Stimulated activated CD4-positive, alpha-beta T cell treated with anti-CD3 and anti-CD28 coated beads, Interleukin-15, amount 100 ng/mL, for 24 hours (primary cell): ENCODE data around the gene TEAD3.

Experiments used
- DNase-seq: peaks from one replicate; pipeline ENCODE4 v3.0.0-alpha.2; 2020

The TEAD3 gene

GRCh38 chr6:35474131-35474941 lies 22.5 kb downstream of the TEAD3 start:
- peak; percentile 63 for DNase-seq

GRCh38 chr6:35473850-35474130 lies 23.1 kb downstream of the TEAD3 start:
- peak; percentile 47 for DNase-seq

DNA sequence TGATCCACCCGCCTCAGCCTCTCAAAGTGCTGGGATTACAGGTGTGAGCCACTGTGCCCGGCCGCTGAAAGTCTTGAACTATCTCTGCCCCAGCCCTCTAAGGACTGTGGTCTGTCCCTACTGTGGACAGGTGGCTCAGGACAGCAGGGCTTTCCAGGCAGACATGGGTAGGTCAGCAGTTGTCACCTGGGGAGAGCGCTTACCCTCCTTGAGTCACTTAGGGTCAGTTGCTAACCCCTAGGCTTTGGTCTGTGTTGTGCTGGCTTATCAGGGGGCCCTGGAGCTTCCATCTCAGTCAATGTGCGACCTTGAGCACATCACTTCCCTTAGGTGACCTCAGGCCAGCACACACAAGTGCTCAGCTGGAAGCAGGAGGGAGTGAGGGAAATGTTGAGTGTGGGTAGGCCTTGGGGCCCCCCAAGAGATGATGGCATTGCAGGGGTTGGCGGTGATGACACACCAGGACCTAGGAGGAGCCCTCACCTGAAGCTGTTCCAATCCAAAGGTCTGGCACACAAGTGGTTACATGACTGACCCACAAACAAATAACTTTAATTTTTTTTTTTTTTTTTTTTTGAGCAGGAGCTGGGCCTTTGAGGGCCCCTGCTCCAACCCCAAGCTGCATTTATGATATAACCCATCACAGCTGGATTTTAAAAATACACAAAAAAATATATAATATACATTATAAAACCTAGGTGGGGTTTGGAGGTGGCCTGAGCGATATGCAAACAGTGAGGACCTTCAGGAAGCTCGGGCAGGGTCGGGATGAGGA lies 23.6 kb downstream of the TEAD3 start:
- DNase-seq: peak; percentile 61

DNA sequence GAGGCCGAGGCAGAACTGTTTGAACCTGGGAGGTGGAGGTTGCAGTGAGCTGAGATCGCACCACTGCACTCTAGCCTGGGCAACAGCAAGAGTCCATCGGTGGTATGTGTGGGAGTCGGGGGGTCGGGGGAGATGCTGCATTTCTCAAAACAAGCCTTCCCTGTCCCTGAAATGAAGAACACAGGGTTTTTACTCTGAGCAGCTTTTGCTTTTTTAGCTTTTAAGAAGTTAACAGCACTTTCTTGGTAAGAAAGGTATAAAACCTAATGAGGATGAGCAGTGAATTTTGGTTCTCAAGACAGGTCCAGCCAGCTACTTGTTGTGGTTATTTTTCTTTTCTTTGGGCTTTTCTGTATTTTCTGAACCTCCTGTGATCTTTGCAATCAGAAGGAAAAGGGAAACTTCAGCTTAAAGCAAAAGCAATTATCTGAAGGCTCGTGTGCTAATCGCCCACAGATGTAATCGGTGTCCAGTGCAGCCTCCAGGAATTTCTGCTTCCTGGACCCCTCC lies 25.0 kb downstream of the TEAD3 start:
- DNase-seq: no peak

DNA sequence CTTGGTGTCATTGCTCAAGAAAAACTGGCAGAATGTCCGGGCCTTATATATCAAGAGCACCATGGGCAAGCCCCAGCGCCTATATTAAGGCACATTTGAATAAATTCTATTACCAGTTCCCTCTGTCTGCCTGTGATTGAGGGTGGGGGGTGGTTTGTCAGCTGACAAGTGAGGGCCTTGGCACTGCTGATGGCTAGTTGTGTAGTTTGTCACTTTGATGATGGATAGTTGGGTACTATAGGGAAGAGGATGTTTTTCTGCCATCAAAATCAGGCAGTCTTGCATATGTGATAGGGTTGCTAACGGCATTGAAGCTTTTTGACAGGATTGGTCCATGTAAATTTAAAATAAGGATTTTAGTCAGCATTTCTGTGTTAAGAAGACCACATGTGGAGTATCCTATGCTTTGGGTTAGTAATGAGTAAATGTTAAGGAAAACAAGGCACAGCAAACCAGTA lies 26.2 kb downstream of the TEAD3 start:
- peak; percentile 35 for DNase-seq

DNA sequence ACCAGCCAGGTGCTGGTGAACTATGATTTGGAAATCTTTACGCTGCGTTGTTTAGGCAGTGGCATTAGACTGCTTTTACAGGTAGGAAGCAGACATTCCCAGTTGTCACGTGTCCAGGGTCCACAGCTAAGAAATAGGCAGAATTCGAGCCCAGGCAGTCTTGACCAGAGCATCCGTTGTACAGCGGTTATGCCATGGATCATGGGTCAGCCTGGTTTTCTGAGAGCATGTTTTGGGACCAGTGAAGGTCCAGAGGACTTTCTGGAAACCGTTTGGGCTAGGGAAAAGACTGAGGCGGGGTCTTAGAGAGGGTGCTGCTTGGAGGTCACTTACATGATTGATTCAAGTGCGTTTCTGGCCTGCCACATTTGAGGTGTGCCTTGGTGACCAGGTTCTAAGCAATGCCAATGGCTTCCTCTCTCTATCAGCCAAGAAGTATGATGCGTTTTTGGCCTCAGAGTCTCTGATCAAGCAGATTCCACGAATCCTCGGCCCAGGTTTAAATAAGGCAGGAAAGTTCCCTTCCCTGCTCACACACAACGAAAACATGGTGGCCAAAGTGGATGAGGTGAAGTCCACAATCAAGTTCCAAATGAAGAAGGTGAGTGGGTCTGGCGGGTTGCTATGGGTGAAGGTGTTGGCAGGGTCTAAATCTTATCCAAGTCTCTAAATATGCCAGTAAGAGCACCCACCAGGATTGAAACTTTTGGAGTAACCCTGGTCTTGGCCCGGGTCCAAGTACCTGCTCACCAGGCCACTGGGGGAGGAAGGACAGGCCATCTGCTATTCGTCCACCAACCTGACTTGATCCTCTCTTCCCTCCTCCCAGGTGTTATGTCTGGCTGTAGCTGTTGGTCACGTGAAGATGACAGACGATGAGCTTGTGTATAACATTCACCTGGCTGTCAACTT lies 26.9 kb downstream of the TEAD3 start:
- DNase-seq: peak; percentile 58

DNA sequence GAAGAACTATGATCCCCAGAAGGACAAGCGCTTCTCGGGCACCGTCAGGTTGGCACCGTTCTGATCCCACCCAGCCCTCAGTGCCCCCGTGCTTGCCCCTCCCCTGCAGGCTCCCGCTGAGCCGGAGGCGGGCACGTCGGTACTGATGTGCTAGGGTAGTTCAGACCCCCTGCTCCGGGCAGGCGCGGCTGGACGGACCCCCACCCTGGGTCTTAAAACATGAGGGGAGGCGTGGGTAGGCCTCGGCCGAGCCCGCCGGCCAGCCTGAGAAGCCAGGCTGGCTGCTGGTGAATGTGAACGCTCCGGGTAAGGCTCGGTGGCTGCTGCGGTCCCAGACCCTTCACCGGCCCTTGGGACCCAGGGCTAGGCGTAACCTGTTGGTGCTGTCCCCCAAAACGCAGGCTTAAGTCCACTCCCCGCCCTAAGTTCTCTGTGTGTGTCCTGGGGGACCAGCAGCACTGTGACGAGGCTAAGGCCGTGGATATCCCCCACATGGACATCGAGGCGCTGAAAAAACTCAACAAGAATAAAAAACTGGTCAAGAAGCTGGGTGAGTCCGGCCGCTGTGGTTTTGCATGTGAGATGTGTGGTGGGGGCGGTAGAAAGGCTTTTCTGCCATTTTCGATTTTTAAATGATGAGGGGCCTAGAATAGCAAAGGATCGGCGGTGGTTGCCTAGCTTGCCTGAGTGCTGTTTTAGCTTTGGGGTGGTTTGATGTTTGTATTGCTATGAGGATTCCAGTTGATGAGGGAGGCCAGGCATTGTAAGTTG lies 27.7 kb downstream of the TEAD3 start:
- peak; percentile 55 for DNase-seq

DNA sequence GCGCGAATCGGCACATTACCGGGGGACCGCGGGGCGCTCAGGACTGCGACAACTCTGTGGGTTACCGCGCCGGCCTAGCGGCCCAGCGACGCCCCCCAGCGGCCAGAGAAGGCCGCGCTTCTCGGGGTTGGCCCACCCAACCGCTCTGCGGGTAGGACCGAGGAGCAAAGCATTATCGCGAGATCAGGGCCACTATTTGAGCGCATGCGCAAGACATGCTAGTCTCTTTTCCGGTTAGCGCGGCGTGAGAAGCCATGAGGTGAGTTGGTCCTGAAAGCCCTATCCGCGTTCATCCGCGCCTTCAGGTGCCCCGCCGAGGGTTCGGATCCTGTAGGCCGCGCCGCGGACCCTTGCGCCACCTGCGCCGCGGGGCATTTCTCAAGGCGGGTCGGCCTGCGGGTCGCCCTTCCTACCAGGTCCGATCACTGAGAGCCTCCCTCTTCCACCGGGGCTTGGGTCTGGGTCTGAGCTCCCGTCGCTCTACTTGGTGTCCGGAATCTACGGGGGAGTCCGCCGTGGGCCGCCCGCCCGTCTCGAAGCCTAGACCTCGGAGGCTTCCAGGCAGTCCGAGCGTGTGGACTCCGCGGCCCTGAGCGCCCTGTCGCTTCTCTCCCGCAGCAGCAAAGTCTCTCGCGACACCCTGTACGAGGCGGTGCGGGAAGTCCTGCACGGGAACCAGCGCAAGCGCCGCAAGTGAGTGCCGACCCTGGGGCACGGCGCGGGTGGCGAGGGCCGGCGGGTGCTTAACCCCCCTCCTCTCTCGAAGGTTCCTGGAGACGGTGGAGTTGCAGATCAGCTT lies 28.5 kb downstream of the TEAD3 start, which contains the start of gene RPL10A:
RPL10A (plus strand) TSS at position 221 of the 799 bp plus-strand sequence; CDS start at position 255, 34 bp downstream.
- peak; percentile 96 for DNase-seq

GRCh38 chr6:35465646-35466045 lies 31.2 kb downstream of the TEAD3 start:
- DNase-seq: no peak

- no peak for DNase-seq
These were observed 33.6 kb downstream of the TEAD3 start for GRCh38 chr6:35463292-35463691.

DNA sequence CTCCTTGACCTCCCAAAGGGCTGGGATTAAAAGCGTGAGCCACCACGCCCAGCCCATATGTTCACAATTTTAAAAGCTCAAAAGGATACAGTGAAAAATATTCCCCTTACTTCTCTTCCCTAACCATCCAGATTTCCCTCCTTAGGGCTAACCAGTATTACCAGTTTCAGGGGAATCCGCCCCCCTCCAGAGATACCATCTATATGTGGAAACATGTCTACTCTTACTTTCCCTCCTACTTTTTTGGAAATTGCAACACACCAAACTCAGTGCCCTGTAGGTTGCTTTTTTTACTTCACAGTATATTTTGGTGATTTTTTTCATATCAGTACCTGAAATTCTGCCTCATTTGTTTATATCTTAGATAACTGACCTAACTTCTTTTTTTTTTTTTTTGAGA lies 35.6 kb downstream of the TEAD3 start:
- DNase-seq: no peak

DNA sequence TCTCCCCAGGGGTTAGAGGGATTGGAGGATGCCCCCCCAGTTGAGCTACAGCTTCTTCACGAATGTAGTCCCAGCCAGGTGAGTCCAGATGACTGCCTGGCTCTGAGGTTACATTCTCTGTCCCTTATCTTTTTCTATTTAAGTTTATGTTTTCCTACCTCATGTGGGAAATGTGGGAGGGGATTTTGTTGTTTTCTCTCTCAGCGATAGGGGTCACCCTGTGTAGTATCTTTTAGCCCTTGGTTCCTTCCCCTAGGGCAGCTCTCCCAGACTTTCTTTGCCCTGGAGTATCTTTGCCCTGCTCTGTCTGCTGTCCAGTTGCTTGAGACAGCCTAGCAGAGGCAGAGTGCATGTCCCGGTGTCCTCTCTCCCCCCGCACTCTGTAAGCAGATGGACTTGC lies 39.0 kb downstream of the TEAD3 start:
- DNase-seq: no peak

- DNase-seq: no peak
These were observed 42.3 kb downstream of the TEAD3 start for GRCh38 chr6:35454391-35455110.

DNA sequence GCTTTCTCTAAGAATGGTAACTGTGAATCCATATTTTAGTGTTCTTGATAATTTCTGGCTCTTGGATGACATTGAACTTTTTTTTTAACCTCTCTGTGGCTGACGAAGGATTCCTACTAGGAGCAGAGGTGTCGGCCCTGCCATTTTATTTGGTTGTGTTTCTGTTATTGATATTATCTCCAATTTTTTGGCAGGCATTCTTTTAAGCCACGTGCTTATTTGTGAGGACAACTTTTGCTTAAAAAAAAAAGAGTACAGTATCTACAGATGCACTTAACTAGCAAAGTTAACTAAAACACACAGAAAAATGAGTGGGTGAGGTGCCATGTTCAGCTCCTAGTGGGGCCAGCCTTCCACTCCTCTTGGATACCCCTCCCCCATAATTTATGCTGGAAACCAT lies 43.6 kb downstream of the TEAD3 start:
- DNase-seq: no peak

DNA sequence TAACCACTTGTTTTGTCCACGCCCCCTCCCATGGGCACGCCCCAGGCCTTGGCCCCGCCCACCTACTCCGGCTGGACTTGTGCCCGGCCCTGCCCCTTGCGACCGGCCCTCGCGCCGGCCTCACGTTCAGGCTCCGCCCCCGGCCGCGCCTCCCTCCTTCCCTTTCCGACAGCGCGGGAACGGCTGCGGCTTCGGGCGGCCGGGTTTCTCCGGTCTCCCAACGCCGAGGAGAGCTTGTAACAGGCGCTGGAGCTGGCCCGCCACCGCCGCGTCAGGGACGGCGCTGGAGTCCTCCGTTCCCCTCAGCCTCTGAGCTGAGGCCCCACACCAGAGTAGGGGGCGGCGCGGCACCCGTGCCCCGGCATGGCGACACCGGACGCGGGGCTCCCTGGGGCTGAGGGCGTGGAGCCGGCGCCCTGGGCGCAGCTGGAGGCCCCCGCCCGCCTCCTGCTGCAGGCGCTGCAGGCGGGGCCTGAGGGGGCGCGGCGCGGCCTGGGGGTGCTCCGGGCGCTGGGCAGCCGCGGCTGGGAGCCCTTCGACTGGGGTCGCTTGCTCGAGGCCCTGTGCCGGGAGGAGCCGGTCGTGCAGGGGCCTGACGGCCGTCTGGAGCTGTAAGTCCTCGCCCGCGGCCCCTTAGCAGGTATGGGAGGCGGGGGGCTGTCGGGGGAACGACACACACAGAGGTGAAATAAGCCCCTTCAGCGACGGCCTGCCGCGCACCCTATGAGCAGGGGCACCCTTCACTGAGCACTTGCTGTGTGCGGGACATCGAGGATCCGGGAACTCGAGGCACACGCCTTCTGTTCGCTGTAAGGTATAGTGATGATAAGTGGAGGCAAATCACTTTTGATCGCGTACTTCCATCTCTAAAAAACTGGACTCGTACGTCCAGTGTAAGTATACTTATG lies 44.4 kb downstream of the TEAD3 start, which contains the start of gene FANCE:
FANCE (plus strand) TSS at position 156 of the 908 bp plus-strand sequence; CDS start at position 364, 208 bp downstream.
- DNase-seq: peak; percentile 97

GRCh38 chr6:35451354-35452182 lies 45.3 kb downstream of the TEAD3 start:
- DNase-seq: no peak

DNA sequence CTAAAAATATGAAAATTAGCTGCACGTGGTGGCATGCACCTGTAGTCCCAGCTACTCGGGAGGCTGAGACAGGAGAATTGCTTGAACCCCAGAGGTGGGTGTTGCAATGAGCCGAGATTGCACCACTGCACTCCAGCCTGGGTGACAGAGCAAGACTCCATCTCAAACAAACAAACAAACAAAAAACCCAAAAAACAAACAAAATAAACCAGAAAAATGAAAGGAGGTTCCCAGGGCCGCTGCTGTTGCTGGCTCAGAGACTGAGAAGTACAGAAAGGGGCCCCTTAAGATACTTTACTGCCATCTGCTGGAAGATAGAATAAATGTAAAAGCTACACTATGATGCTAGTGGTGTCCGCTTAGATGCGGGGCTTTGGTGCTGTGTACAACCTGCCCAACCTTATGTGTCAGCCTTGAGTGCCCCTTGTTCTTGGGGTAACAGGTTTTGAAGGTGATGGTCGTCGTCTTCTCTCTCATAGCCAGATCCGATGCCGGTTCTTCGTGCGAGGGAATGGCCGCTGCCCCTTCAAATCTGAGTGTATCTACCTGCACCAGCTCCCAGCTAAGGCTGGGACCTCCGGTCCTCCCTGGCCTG lies 47.5 kb downstream of the TEAD3 start:
- DNase-seq: peak; percentile 44

- DNase-seq: no peak
These were observed 48.7 kb downstream of the TEAD3 start for GRCh38 chr6:35448191-35448590.
